GM12874 (cell line): ENCODE data around the gene KIAA0753.

ENCODE experiments used
- CTCF ChIP-seq: IDR thresholded peaks from 2 replicates; pipeline ENCODE4 v1.5.1; 2011; ENCODE audit warnings: low read depth, mild to moderate bottlenecking, control low read depth, low read length, moderate library complexity; ENCODE audit not compliant: insufficient read depth

KIAA0753 gene

GRCh38 chr17:6591599-6592158 lies 48.8 kb downstream of the KIAA0753 start:
- no peak for TF ChIP-seq CTCF

- no peak for TF ChIP-seq CTCF
Observed at GRCh38 chr17:6589266-6589946, 51.1 kb downstream of the KIAA0753 start.

- TF ChIP-seq CTCF, result no peak
Observed at GRCh38 chr17:6588165-6588564, 52.3 kb downstream of the KIAA0753 start.

- TF ChIP-seq CTCF, result no peak
Observed at GRCh38 chr17:6587310-6587709, 53.2 kb downstream of the KIAA0753 start.

- TF ChIP-seq CTCF, result no peak
Observed at GRCh38 chr17:6583411-6583810, 57.1 kb downstream of the KIAA0753 start.

GRCh38 chr17:6580625-6581024 lies 59.9 kb downstream of the KIAA0753 start:
- TF ChIP-seq CTCF, result no peak

GRCh38 chr17:6578491-6578890 lies 62.0 kb downstream of the KIAA0753 start:
- no peak for TF ChIP-seq CTCF
